Endothelial cell of umbilical vein (primary cell): ENCODE data around the gene ATF7IP. TPM values are rescaled to one million over a fixed set of nuclear protein-coding genes. Genes with fewer than 3 reads are reported as not detected.

Experiments used
- BruUV-seq: library from RNA; stranded (reverse); fragments of 400-500 nt; replicated peaks from 2 replicates; lab custom pipeline; 2021; lab: Mats Ljungman, UMichigan
- CTCF ChIA-PET: fragments of 300-600, 350-600 bp; sonication (Branson Sonifier 250); formaldehyde crosslinking; loops from one replicate; lab custom pipeline; 2021; ENCODE audit warnings: antibody characterized with exemption, inconsistent platforms; lab: Charles Lee
- POLR2A ChIA-PET: fragments of 300-600, 350-600 bp; sonication (Branson Sonifier 250); formaldehyde crosslinking; loops from one replicate; lab custom pipeline; 2021; ENCODE audit warnings: antibody characterized with exemption, inconsistent platforms; lab: Charles Lee
- DNase-seq: peaks from one replicate; pipeline ENCODE4 v3.0.0-alpha.2; 2011; ENCODE audit warnings: low read depth, low spot score
- FAIRE-seq: peaks from 2 replicates; lab custom pipeline; 2011; peaks lifted over from hg19 to GRCh38; lab: Jason Lieb, UNC
- H2AFZ ChIP-seq: 2 replicates; pipeline ENCODE4 v1.6.0; 2012; ENCODE audit warnings: low read depth, low read length, control low read depth, inconsistent platforms
- H3K27ac ChIP-seq: 2 replicates; pipeline ENCODE4 v1.5.1; 2011; ENCODE audit warnings: low read depth, mild to moderate bottlenecking, control low read depth, low read length, moderate library complexity; ENCODE audit not compliant: insufficient read depth
- H3K27me3 ChIP-seq, 2 experiments: 2 replicates each; pipeline versions ENCODE4 v1.6.0 to v1.6.1; 2011; ENCODE audit warnings: low read length in 2 of 2, mixed read lengths in 1 of 2; ENCODE audit not compliant: control insufficient read depth in 2 of 2, insufficient read depth in 2 of 2
- H3K36me3 ChIP-seq, 2 experiments: 2 replicates in 1 of 2; 3 replicates in 1 of 2; pipeline ENCODE4 v1.5.1; 2011; ENCODE audit warnings: low read length in 2 of 2, mild to moderate bottlenecking in 1 of 2, moderate library complexity in 1 of 2; ENCODE audit not compliant: control insufficient read depth in 2 of 2, insufficient read depth in 2 of 2; ENCODE audit errors: extremely low read depth in 1 of 2
- H3K4me1 ChIP-seq: 3 replicates; pipeline ENCODE4 v1.5.1; 2011; ENCODE audit warnings: mild to moderate bottlenecking, low read length; ENCODE audit not compliant: control insufficient read depth, insufficient read depth; ENCODE audit errors: extremely low read depth
- H3K4me2 ChIP-seq: 2 replicates; pipeline ENCODE4 v1.6.1; 2011; ENCODE audit warnings: low read length, control low read depth, mixed read lengths; ENCODE audit not compliant: insufficient read depth
- H3K4me3 ChIP-seq, 3 experiments: fragments of 200-600 bp in 1 of 3; sonication (generic), shearing (Covaris generic) in 1 of 3; replicated peaks in 1 of 3; 2 replicates each; pipeline ENCODE4 v1.5.1; 2011 to 2016; ENCODE audit warnings: control low read depth in 3 of 3, low read length in 3 of 3, mild to moderate bottlenecking in 2 of 3, inconsistent platforms in 1 of 3, low read depth in 1 of 3, moderate library complexity in 1 of 3; ENCODE audit not compliant: insufficient read depth in 1 of 3
- H3K79me2 ChIP-seq: 2 replicates; pipeline ENCODE4 v1.6.0; 2012; ENCODE audit warnings: low read length, inconsistent platforms; ENCODE audit not compliant: control insufficient read depth, insufficient read depth
- H3K9ac ChIP-seq: replicated peaks from 2 replicates; pipeline ENCODE3; 2011; ENCODE audit warnings: low read length, control low read depth; ENCODE audit not compliant: insufficient read depth; ENCODE audit errors: extremely low read depth
- H3K9me1 ChIP-seq: replicated peaks from 3 replicates; pipeline ENCODE4 v1.6.0; 2011; ENCODE audit warnings: mild to moderate bottlenecking, low read length; ENCODE audit not compliant: control insufficient read depth, insufficient read depth; ENCODE audit errors: extremely low read depth
- H3K9me3 ChIP-seq: replicated peaks from 2 replicates; pipeline ENCODE4 v1.5.1; 2012; ENCODE audit warnings: low read length, inconsistent platforms; ENCODE audit not compliant: control insufficient read depth, insufficient read depth
- H4K20me1 ChIP-seq: replicated peaks from 2 replicates; pipeline ENCODE3; 2011; ENCODE audit warnings: mild to moderate bottlenecking, low read length; ENCODE audit not compliant: control insufficient read depth, insufficient read depth; ENCODE audit errors: extremely low read depth
- EZH2 ChIP-seq: IDR thresholded peaks from 2 replicates; pipeline ENCODE4 v1.6.1; 2012; ENCODE audit warnings: borderline replicate concordance, low read depth, mild to moderate bottlenecking, moderate library complexity, low read length, inconsistent platforms; ENCODE audit not compliant: severe bottlenecking
- FOS ChIP-seq: IDR thresholded peaks from 2 replicates; pipeline ENCODE4 v1.6.1; 2011; ENCODE audit warnings: mild to moderate bottlenecking, low read length, moderate library complexity, borderline replicate concordance; ENCODE audit not compliant: insufficient read depth
- GATA2 ChIP-seq: IDR thresholded peaks from 2 replicates; pipeline ENCODE4 v1.7.0; 2011; ENCODE audit warnings: low read depth, mild to moderate bottlenecking, moderate library complexity, mixed read lengths, low read length; ENCODE audit not compliant: insufficient read length, insufficient read depth
- JUN ChIP-seq: IDR thresholded peaks from 2 replicates; pipeline ENCODE4 v1.6.1; 2011; ENCODE audit warnings: borderline replicate concordance, low read depth; ENCODE audit not compliant: insufficient read length, insufficient read depth
- MYC ChIP-seq: IDR thresholded peaks from one replicate; pipeline ENCODE4 v1.6.1; 2011; ENCODE audit warnings: mild to moderate bottlenecking, low read depth, low read length
- POLR2A ChIP-seq: IDR thresholded peaks from 2 replicates; pipeline ENCODE4 v1.6.1; 2012; ENCODE audit warnings: low read depth, mild to moderate bottlenecking, control low read depth, low read length
- POLR2AphosphoS5 ChIP-seq: IDR thresholded peaks from 2 replicates; pipeline ENCODE4 v1.6.1; 2012; ENCODE audit warnings: low read depth, mild to moderate bottlenecking, control low read depth, low read length, moderate library complexity; ENCODE audit not compliant: insufficient read depth
- dilution Hi-C: fragments of 300-500 bp; cut with MboI; formaldehyde crosslinking; loops from one replicate; pipeline ENCODE4 v1.15.0; 2019; ENCODE audit warnings: low sequenced_read_pairs; ENCODE audit not compliant: extremely low pct_ligation_motif_present
- intact Hi-C: fragments of 100-400 bp; cut with micrococcal nuclease; formaldehyde crosslinking; loops from one replicate; pipeline ENCODE4 v1.10.0; 2022
- polyA plus RNA-seq, 4 experiments: library from polyadenylated mRNA; depleted of rRNA in 3 of 4; stranded (reverse) in 3 of 4; unstranded in 1 of 4; fragments of >200 nt; gene quantifications; 2 replicates each; pipeline versions ENCODE4 v1.2.1 to v1.2.3, GENCODE V29; 2011 to 2012; ENCODE audit warnings: missing spikeins in 1 of 4
- total RNA-seq: library from RNA; stranded (reverse); gene quantifications from 2 replicates; pipeline ENCODE4 v1.2.3, GENCODE V29; 2021
- TF ChIP-seq, protein P1 (sequence below): IDR thresholded peaks from 2 replicates; pipeline ENCODE4 v1.6.1; 2011; ENCODE audit not compliant: insufficient read depth, insufficient read length
- TF ChIP-seq, protein P2 (sequence below), 2 donors: IDR thresholded peaks; 1 replicate in 1 of 2; 2 replicates in 1 of 2; pipeline ENCODE4 v1.5.1; 2011; ENCODE audit warnings: low read length in 2 of 2, mild to moderate bottlenecking in 2 of 2, moderate library complexity in 2 of 2, control low read depth in 1 of 2, inconsistent platforms in 1 of 2, low read depth in 1 of 2; ENCODE audit not compliant: insufficient read depth in 1 of 2; ENCODE audit errors: extremely low read depth in 1 of 2

Gene ATF7IP
- total and polyA plus RNA-seq, 2 donors (not counting 3 experiments of a cell fraction or from before 2014, with no cell fraction given) = 14.5 to 73.5 TPM

DNA sequence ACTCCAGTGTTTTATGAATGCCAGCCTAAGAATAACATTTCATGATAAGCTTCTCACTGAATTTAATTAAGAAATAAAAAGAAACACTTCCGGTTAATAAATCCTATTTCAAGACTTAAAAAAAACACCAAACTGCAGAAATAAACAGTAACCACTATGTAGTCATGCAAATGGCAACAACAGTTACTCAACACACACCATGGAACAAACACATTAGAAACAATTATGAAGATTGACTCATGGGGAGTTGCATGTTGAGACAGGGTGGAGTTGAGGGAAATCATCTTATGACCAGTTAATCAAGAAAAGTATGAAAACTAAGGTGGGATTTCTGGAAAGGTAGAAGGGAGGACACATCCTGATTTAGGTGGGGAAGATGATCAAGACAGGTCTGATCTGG is 149.5 kb downstream of the ATF7IP start:
- ChIA-PET CTCF (interaction anchor here (0.9 to 3.2 kb wide), 3 partner anchors 11 to 277 kb away, joined by 3 to 23 read pairs (median 5); no protein-coding TSS in a partner anchor), POLR2A (no interaction called here)
- Histone ChIP-seq H3K4me3 (no peak overlapping the region), H3K9me3 (no peaks in the 10 kb centered on the region), H3K4me2 (no peak overlapping the region), H3K79me2 (no peaks in the 10 kb centered on the region), H3K27me3 (no peaks in the 10 kb centered on the region), H3K4me1 (no peaks in the 10 kb centered on the region), H3K9ac (no peak overlapping the region), H3K36me3 (no peaks in the 10 kb centered on the region), H2AFZ (no peak overlapping the region), H3K27ac (no peak overlapping the region), H3K9me1 (no peaks in the 10 kb centered on the region), H4K20me1 (no peaks in the 10 kb centered on the region)
- intact Hi-C loops (no loop called here), dilution Hi-C loops (no loop called here)
- no peak for TF ChIP-seq FOS
- TF ChIP-seq, protein P1, sequence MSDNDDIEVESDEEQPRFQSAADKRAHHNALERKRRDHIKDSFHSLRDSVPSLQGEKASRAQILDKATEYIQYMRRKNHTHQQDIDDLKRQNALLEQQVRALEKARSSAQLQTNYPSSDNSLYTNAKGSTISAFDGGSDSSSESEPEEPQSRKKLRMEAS = no peak
- FAIRE-seq (no peak), DNase-seq (no peak)
- no TSS peak for BruUV-seq

DNA sequence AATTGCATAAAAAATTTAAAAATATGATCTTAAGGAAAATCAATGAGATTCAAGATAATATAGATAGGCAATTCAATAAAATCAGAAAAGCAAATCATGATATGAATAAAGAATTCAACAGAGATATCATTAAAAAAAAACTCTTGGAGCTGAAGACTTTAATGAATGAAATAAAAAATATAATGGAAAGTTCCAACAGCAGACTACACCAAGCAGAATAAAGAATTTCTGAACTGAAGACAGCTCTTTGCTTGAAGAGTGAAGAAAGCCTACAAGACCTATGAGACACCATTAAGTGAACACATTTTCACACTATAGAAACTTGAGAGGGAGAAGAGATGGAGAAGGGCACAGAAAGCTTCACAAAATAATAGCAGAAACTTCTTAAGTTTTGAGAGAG is 156.3 kb downstream of the ATF7IP start:
- Histone ChIP-seq H3K27ac (no peak overlapping the region), H3K4me2 (no peak overlapping the region), H3K9me3 (no peaks in the 10 kb centered on the region), H3K79me2 (no peaks in the 10 kb centered on the region), H3K36me3 (no peaks in the 10 kb centered on the region), H4K20me1 (no peaks in the 10 kb centered on the region), H3K27me3 (no peaks in the 10 kb centered on the region), H3K4me1 (no peaks in the 10 kb centered on the region), H3K9me1 (no peaks in the 10 kb centered on the region), H2AFZ (no peak overlapping the region), H3K4me3 (no peak overlapping the region), H3K9ac (no peak overlapping the region)
- BruUV-seq = no TSS peak
- dilution Hi-C loops (no loop called here), intact Hi-C loops (no loop called here)
- DNase-seq (no peak), FAIRE-seq (no peak)
- TF ChIP-seq POLR2AphosphoS5 (no peak), FOS (no peak), EZH2 (no peak), JUN (no peak), MYC (no peak), POLR2A (no peak), GATA2 (no peak)
- TF ChIP-seq, protein P1 = no peak
- TF ChIP-seq, protein P2, sequence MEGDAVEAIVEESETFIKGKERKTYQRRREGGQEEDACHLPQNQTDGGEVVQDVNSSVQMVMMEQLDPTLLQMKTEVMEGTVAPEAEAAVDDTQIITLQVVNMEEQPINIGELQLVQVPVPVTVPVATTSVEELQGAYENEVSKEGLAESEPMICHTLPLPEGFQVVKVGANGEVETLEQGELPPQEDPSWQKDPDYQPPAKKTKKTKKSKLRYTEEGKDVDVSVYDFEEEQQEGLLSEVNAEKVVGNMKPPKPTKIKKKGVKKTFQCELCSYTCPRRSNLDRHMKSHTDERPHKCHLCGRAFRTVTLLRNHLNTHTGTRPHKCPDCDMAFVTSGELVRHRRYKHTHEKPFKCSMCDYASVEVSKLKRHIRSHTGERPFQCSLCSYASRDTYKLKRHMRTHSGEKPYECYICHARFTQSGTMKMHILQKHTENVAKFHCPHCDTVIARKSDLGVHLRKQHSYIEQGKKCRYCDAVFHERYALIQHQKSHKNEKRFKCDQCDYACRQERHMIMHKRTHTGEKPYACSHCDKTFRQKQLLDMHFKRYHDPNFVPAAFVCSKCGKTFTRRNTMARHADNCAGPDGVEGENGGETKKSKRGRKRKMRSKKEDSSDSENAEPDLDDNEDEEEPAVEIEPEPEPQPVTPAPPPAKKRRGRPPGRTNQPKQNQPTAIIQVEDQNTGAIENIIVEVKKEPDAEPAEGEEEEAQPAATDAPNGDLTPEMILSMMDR (IDR thresholded peaks at IDR 0.05; ENCODE audit: extremely low read depth in 1 of 2, insufficient read depth in 1 of 2, low read depth in 1 of 2, low read length in 2 of 2) = no peak
- CTCF ChIA-PET = interaction anchor here (2.0 kb wide), 1 partner anchor 284 kb away, joined by 6 read pairs; no protein-coding TSS in a partner anchor
- POLR2A ChIA-PET = no interaction called here
